Jurkat, Clone E6-1 (cell line): ENCODE results near the gene CELF4.
"Not testable (repeated sequence)": the region's sequence is repeated elsewhere in the genome, so short reads cannot be mapped to it uniquely, and the experiment has no call there.

Experiments
- DNase-seq: peaks from one replicate; pipeline ENCODE4 v3.0.0-alpha.2; 2011; ENCODE audit warnings: low read depth, low spot score
- H3K4me3 ChIP-seq: 2 replicates; pipeline ENCODE4 v1.5.1; 2011; ENCODE audit warnings: mild to moderate bottlenecking, low read length, control low read depth, moderate library complexity

Gene CELF4

GRCh38 chr18:37361335-37362157 lies 204.1 kb downstream of the CELF4 start:
- H3K4me3 ChIP-seq = no peak overlapping the region
- no peak for DNase-seq

- H3K4me3 ChIP-seq, DNase-seq: not testable (repeated sequence)
These were observed 207.5 kb downstream of the CELF4 start for GRCh38 chr18:37358061-37358460.

- DNase-seq = no peak
- H3K4me3 ChIP-seq = no peak overlapping the region
These were observed 209.8 kb downstream of the CELF4 start for GRCh38 chr18:37355772-37356171.

- H3K4me3 ChIP-seq = no peak overlapping the region
- no peak for DNase-seq
These were observed 214.5 kb downstream of the CELF4 start for GRCh38 chr18:37351110-37351509.

GRCh38 chr18:37348729-37349128 lies 216.9 kb downstream of the CELF4 start:
- DNase-seq = no peak

GRCh38 chr18:37346048-37346447 lies 219.6 kb downstream of the CELF4 start:
- no peak for DNase-seq
- H3K4me3 ChIP-seq = no peak overlapping the region

More at GRCh38 chr18:37348729-37349128, 216.9 kb downstream of the CELF4 start:
- H3K4me3 ChIP-seq = no peak overlapping the region

GRCh38 chr18:37343542-37343851 lies 222.1 kb downstream of the CELF4 start:
- DNase-seq = no peak
- H3K4me3 ChIP-seq = no peak overlapping the region

GRCh38 chr18:37341473-37342086 lies 224.0 kb downstream of the CELF4 start:
- no peak for DNase-seq
- no peak overlapping the region for H3K4me3 ChIP-seq

- no peak overlapping the region for H3K4me3 ChIP-seq
- DNase-seq = no peak
These were observed 224.6 kb downstream of the CELF4 start for GRCh38 chr18:37341016-37341415.

- no peak overlapping the region for H3K4me3 ChIP-seq
- DNase-seq = no peak
These were observed 225.8 kb downstream of the CELF4 start for GRCh38 chr18:37339701-37340215.

GRCh38 chr18:37336568-37337285 lies 228.9 kb downstream of the CELF4 start:
- DNase-seq = no peak
- no peak overlapping the region for H3K4me3 ChIP-seq

- no peak for DNase-seq
- no peak overlapping the region for H3K4me3 ChIP-seq
These were observed 230.2 kb downstream of the CELF4 start for GRCh38 chr18:37335409-37335736.

- H3K4me3 ChIP-seq = no peak overlapping the region
- DNase-seq = no peak
These were observed 230.8 kb downstream of the CELF4 start for GRCh38 chr18:37334631-37335408.

- no peak for DNase-seq
These were observed 232.8 kb downstream of the CELF4 start for GRCh38 chr18:37332628-37333420.

GRCh38 chr18:37332219-37332618 lies 233.4 kb downstream of the CELF4 start:
- H3K4me3 ChIP-seq = no peak overlapping the region
- DNase-seq = no peak

More at GRCh38 chr18:37332628-37333420, 232.8 kb downstream of the CELF4 start:
- H3K4me3 ChIP-seq = no peak overlapping the region

GRCh38 chr18:37330173-37330572 lies 235.4 kb downstream of the CELF4 start:
- no peak for DNase-seq
- H3K4me3 ChIP-seq = no peak overlapping the region

- H3K4me3 ChIP-seq = no peak overlapping the region
- DNase-seq = no peak
These were observed 236.5 kb downstream of the CELF4 start for GRCh38 chr18:37328946-37329719.

- DNase-seq = no peak
- no peak overlapping the region for H3K4me3 ChIP-seq
These were observed 238.5 kb downstream of the CELF4 start for GRCh38 chr18:37327063-37327577.
